ENCODE results near the gene TAF1B. TPM values are rescaled to one million over a fixed set of nuclear protein-coding genes. Genes with fewer than 3 reads are reported as not detected.
"Not testable (repeated sequence)": the region's sequence is repeated elsewhere in the genome, so short reads cannot be mapped to it uniquely, and the experiment has no call there.

The TAF1B gene
- total RNA-seq, 1 experiment from 2014 or later = 44.9 TPM

- DNase-seq (ENCODE audit: low read depth) = no peak
- in situ Hi-C loops (cut with HindIII; ENCODE audit: low pct_unique_long_range_greater_than_20kb, low sequenced_read_pairs) = no loop called here
Measured at GRCh38 chr2:9847140-9847539, 3.9 kb downstream of the TAF1B start.

GRCh38 chr2:9852881-9853280 lies 9.6 kb downstream of the TAF1B start:
- in situ Hi-C loops (cut with HindIII; ENCODE audit: low pct_unique_long_range_greater_than_20kb, low sequenced_read_pairs) = no loop called here

GRCh38 chr2:9857814-9858729 lies 14.8 kb downstream of the TAF1B start:
- no peak for DNase-seq (ENCODE audit: low read depth)
- in situ Hi-C loops (cut with HindIII; ENCODE audit: low pct_unique_long_range_greater_than_20kb, low sequenced_read_pairs) = no loop called here

More at GRCh38 chr2:9852881-9853280, 9.6 kb downstream of the TAF1B start:
- no peak for DNase-seq (ENCODE audit: low read depth)

GRCh38 chr2:9858730-9859068 lies 15.4 kb downstream of the TAF1B start:
- DNase-seq (ENCODE audit: low read depth) = no peak
- in situ Hi-C loops (cut with HindIII; ENCODE audit: low pct_unique_long_range_greater_than_20kb, low sequenced_read_pairs) = no loop called here

GRCh38 chr2:9860922-9861580 lies 17.8 kb downstream of the TAF1B start:
- DNase-seq (ENCODE audit: low read depth); in situ Hi-C loops (cut with HindIII; ENCODE audit: low pct_unique_long_range_greater_than_20kb, low sequenced_read_pairs): not testable (repeated sequence)

- DNase-seq (ENCODE audit: low read depth) = no peak
- in situ Hi-C loops (cut with HindIII; ENCODE audit: low pct_unique_long_range_greater_than_20kb, low sequenced_read_pairs) = no loop called here
Measured at GRCh38 chr2:9867881-9868280, 24.6 kb downstream of the TAF1B start.

- no peak for DNase-seq (ENCODE audit: low read depth)
- in situ Hi-C loops (cut with HindIII; ENCODE audit: low pct_unique_long_range_greater_than_20kb, low sequenced_read_pairs) = no loop called here
Measured at GRCh38 chr2:9873337-9873736, 30.1 kb downstream of the TAF1B start.

- in situ Hi-C loops (cut with HindIII; ENCODE audit: low pct_unique_long_range_greater_than_20kb, low sequenced_read_pairs) = no loop called here
- no peak for DNase-seq (ENCODE audit: low read depth)
Measured at GRCh38 chr2:9877026-9877425, 33.8 kb downstream of the TAF1B start.

GRCh38 chr2:9877726-9878125 lies 34.5 kb downstream of the TAF1B start:
- in situ Hi-C loops (cut with HindIII; ENCODE audit: low pct_unique_long_range_greater_than_20kb, low sequenced_read_pairs) = no loop called here
- no peak for DNase-seq (ENCODE audit: low read depth)

- in situ Hi-C loops (cut with HindIII; ENCODE audit: low pct_unique_long_range_greater_than_20kb, low sequenced_read_pairs) = no loop called here
- no peak for DNase-seq (ENCODE audit: low read depth)
Measured at GRCh38 chr2:9879455-9880194, 36.4 kb downstream of the TAF1B start.

GRCh38 chr2:9883897-9884296 lies 40.6 kb downstream of the TAF1B start:
- DNase-seq (ENCODE audit: low read depth) = no peak
- in situ Hi-C loops (cut with HindIII; ENCODE audit: low pct_unique_long_range_greater_than_20kb, low sequenced_read_pairs) = no loop called here

GRCh38 chr2:9884436-9884835 lies 41.2 kb downstream of the TAF1B start:
- DNase-seq (ENCODE audit: low read depth) = no peak
- in situ Hi-C loops (cut with HindIII; ENCODE audit: low pct_unique_long_range_greater_than_20kb, low sequenced_read_pairs) = no loop called here

GRCh38 chr2:9885036-9885684 lies 41.9 kb downstream of the TAF1B start:
- in situ Hi-C loops (cut with HindIII; ENCODE audit: low pct_unique_long_range_greater_than_20kb, low sequenced_read_pairs) = no loop called here
- DNase-seq (ENCODE audit: low read depth) = no peak

- DNase-seq (ENCODE audit: low read depth) = no peak
- in situ Hi-C loops (cut with HindIII; ENCODE audit: low pct_unique_long_range_greater_than_20kb, low sequenced_read_pairs) = no loop called here
Measured at GRCh38 chr2:9887513-9887912, 44.2 kb downstream of the TAF1B start.

- in situ Hi-C loops (cut with HindIII; ENCODE audit: low pct_unique_long_range_greater_than_20kb, low sequenced_read_pairs) = no loop called here
- DNase-seq (ENCODE audit: low read depth) = no peak
Measured at GRCh38 chr2:9889812-9890261, 46.6 kb downstream of the TAF1B start.

GRCh38 chr2:9892236-9892635 lies 49.0 kb downstream of the TAF1B start:
- in situ Hi-C loops (cut with HindIII; ENCODE audit: low pct_unique_long_range_greater_than_20kb, low sequenced_read_pairs) = no loop called here
- DNase-seq (ENCODE audit: low read depth) = no peak

GRCh38 chr2:9895669-9896590 lies 52.7 kb downstream of the TAF1B start:
- in situ Hi-C loops (cut with HindIII; ENCODE audit: low pct_unique_long_range_greater_than_20kb, low sequenced_read_pairs) = no loop called here
- no peak for DNase-seq (ENCODE audit: low read depth)

Measured in Caki2 (cell line).